ENCODE data around the gene IQCE.
"Not testable (repeated sequence)": the region's sequence is repeated elsewhere in the genome, so short reads cannot be mapped to it uniquely, and the experiment has no call there.

The IQCE gene

GRCh38 chr7:2528481-2529095, 30.2 kb upstream of the IQCE start:
- Histone ChIP-seq H3K27ac (ENCODE audit: low read depth, low read length, severe bottlenecking) (no peak overlapping the region), H3K4me1 (ENCODE audit: control insufficient read depth, insufficient read depth, low read length, poor library complexity, severe bottlenecking) (peaks cover 46% of the 10 kb centered on the region), H3K4me3 (ENCODE audit: extremely low read depth, insufficient read depth, low read length, poor library complexity, severe bottlenecking) (no peak overlapping the region), H3K9me3 (ENCODE audit: control insufficient read depth, low read length) (no peaks in the 10 kb centered on the region), H3K36me3 (ENCODE audit: control insufficient read depth, insufficient read depth, low read length) (peaks cover 31% of the 10 kb centered on the region)
- 93 to 94% methylated on average over 18 of the region's 18 CpGs for WGBS, 2 experiments (ENCODE audit: insufficient coverage in 2 of 2)

GRCh38 chr7:2529161-2530070, 29.4 kb upstream of the IQCE start:
- peak overlapping the region; percentile 23 for H3K27ac ChIP-seq (ENCODE audit: low read depth, low read length, severe bottlenecking)
- H3K4me1 ChIP-seq (ENCODE audit: control insufficient read depth, insufficient read depth, low read length, poor library complexity, severe bottlenecking) = peaks cover 39% of the 10 kb centered on the region
- H3K9me3 ChIP-seq (ENCODE audit: control insufficient read depth, low read length) = no peaks in the 10 kb centered on the region
- WGBS, 2 experiments (ENCODE audit: insufficient coverage in 2 of 2) = 87 to 94% methylated on average over 25 to 26 of the region's 30 CpGs
- peaks cover 31% of the 10 kb centered on the region for H3K36me3 ChIP-seq (ENCODE audit: control insufficient read depth, insufficient read depth, low read length)
- no peak overlapping the region for H3K4me3 ChIP-seq (ENCODE audit: extremely low read depth, insufficient read depth, low read length, poor library complexity, severe bottlenecking)

- H3K4me1 ChIP-seq (ENCODE audit: control insufficient read depth, insufficient read depth, low read length, poor library complexity, severe bottlenecking) = peaks cover 36% of the 10 kb centered on the region
- H3K36me3 ChIP-seq (ENCODE audit: control insufficient read depth, insufficient read depth, low read length) = peaks cover 28% of the 10 kb centered on the region
- no peak overlapping the region for H3K4me3 ChIP-seq (ENCODE audit: extremely low read depth, insufficient read depth, low read length, poor library complexity, severe bottlenecking)
- H3K9me3 ChIP-seq (ENCODE audit: control insufficient read depth, low read length) = no peaks in the 10 kb centered on the region
- WGBS, 2 experiments (ENCODE audit: insufficient coverage in 2 of 2) = 92 to 93% methylated on average over 6 to 13 of the region's 16 CpGs
- peak overlapping the region; percentile 41 for H3K27ac ChIP-seq (ENCODE audit: low read depth, low read length, severe bottlenecking)
Measured at GRCh38 chr7:2530071-2530987, 28.4 kb upstream of the IQCE start.

- 88 to 94% methylated on average over 6 to 25 of the region's 43 CpGs for WGBS, 2 experiments (ENCODE audit: insufficient coverage in 2 of 2)
- peak overlapping the region; percentile 41 for H3K27ac ChIP-seq (ENCODE audit: low read depth, low read length, severe bottlenecking)
- H3K4me3 ChIP-seq (ENCODE audit: extremely low read depth, insufficient read depth, low read length, poor library complexity, severe bottlenecking); H3K9me3 ChIP-seq (ENCODE audit: control insufficient read depth, low read length): not testable (repeated sequence)
- H3K4me1 ChIP-seq (ENCODE audit: control insufficient read depth, insufficient read depth, low read length, poor library complexity, severe bottlenecking) = peaks cover 36% of the 10 kb centered on the region
- H3K36me3 ChIP-seq (ENCODE audit: control insufficient read depth, insufficient read depth, low read length) = peaks cover 24% of the 10 kb centered on the region
Measured at GRCh38 chr7:2530994-2531795, 27.6 kb upstream of the IQCE start.

GRCh38 chr7:2531796-2532110, 27.0 kb upstream of the IQCE start:
- Histone ChIP-seq H3K36me3 (ENCODE audit: control insufficient read depth, insufficient read depth, low read length) (peaks cover 18% of the 10 kb centered on the region), H3K4me1 (ENCODE audit: control insufficient read depth, insufficient read depth, low read length, poor library complexity, severe bottlenecking) (peaks cover 36% of the 10 kb centered on the region)
- not testable (repeated sequence) for H3K27ac ChIP-seq (ENCODE audit: low read depth, low read length, severe bottlenecking); H3K4me3 ChIP-seq (ENCODE audit: extremely low read depth, insufficient read depth, low read length, poor library complexity, severe bottlenecking); H3K9me3 ChIP-seq (ENCODE audit: control insufficient read depth, low read length)
- WGBS, 2 experiments (ENCODE audit: insufficient coverage in 2 of 2) = 95 to 100% methylated on average over 3 to 7 of the region's 17 CpGs

- 96 to 100% methylated on average over 5 to 12 of the region's 15 CpGs for WGBS, 2 experiments (ENCODE audit: insufficient coverage in 2 of 2)
- not testable (repeated sequence) for H3K9me3 ChIP-seq (ENCODE audit: control insufficient read depth, low read length); H3K4me3 ChIP-seq (ENCODE audit: extremely low read depth, insufficient read depth, low read length, poor library complexity, severe bottlenecking); H3K27ac ChIP-seq (ENCODE audit: low read depth, low read length, severe bottlenecking)
- Histone ChIP-seq H3K4me1 (ENCODE audit: control insufficient read depth, insufficient read depth, low read length, poor library complexity, severe bottlenecking) (peaks cover 35% of the 10 kb centered on the region), H3K36me3 (ENCODE audit: control insufficient read depth, insufficient read depth, low read length) (peaks cover 13% of the 10 kb centered on the region)
Measured at GRCh38 chr7:2532199-2532772, 26.5 kb upstream of the IQCE start.

- H3K27ac ChIP-seq (ENCODE audit: low read depth, low read length, severe bottlenecking); H3K9me3 ChIP-seq (ENCODE audit: control insufficient read depth, low read length); H3K4me3 ChIP-seq (ENCODE audit: extremely low read depth, insufficient read depth, low read length, poor library complexity, severe bottlenecking): not testable (repeated sequence)
- WGBS, 2 experiments (ENCODE audit: insufficient coverage in 2 of 2) = 85 to 100% methylated on average over 2 of the region's 8 CpGs
- peaks cover 11% of the 10 kb centered on the region for H3K36me3 ChIP-seq (ENCODE audit: control insufficient read depth, insufficient read depth, low read length)
- peaks cover 30% of the 10 kb centered on the region for H3K4me1 ChIP-seq (ENCODE audit: control insufficient read depth, insufficient read depth, low read length, poor library complexity, severe bottlenecking)
Measured at GRCh38 chr7:2532816-2533215, 26.0 kb upstream of the IQCE start.

GRCh38 chr7:2533566-2533965, 25.2 kb upstream of the IQCE start:
- Histone ChIP-seq H3K4me1 (ENCODE audit: control insufficient read depth, insufficient read depth, low read length, poor library complexity, severe bottlenecking) (peaks cover 23% of the 10 kb centered on the region), H3K36me3 (ENCODE audit: control insufficient read depth, insufficient read depth, low read length) (peaks cover 17% of the 10 kb centered on the region)
- not testable (repeated sequence) for H3K9me3 ChIP-seq (ENCODE audit: control insufficient read depth, low read length); H3K27ac ChIP-seq (ENCODE audit: low read depth, low read length, severe bottlenecking); H3K4me3 ChIP-seq (ENCODE audit: extremely low read depth, insufficient read depth, low read length, poor library complexity, severe bottlenecking)
- no CpG with 5 or more reads among the region's 8 CpGs for WGBS, 2 experiments (ENCODE audit: insufficient coverage in 2 of 2)

- peaks cover 17% of the 10 kb centered on the region for H3K4me1 ChIP-seq (ENCODE audit: control insufficient read depth, insufficient read depth, low read length, poor library complexity, severe bottlenecking)
- H3K4me3 ChIP-seq (ENCODE audit: extremely low read depth, insufficient read depth, low read length, poor library complexity, severe bottlenecking); H3K9me3 ChIP-seq (ENCODE audit: control insufficient read depth, low read length); H3K27ac ChIP-seq (ENCODE audit: low read depth, low read length, severe bottlenecking): not testable (repeated sequence)
- peaks cover 18% of the 10 kb centered on the region for H3K36me3 ChIP-seq (ENCODE audit: control insufficient read depth, insufficient read depth, low read length)
- WGBS, 2 experiments (ENCODE audit: insufficient coverage in 2 of 2) = 86 to 100% methylated on average over 5 to 9 of the region's 34 CpGs
Measured at GRCh38 chr7:2534214-2534613, 24.6 kb upstream of the IQCE start.

Measured in mesodermal cell (in vitro differentiated cells).